GM13976 (cell line): ENCODE data around the gene FIBCD1.

Source experiments
- DNase-seq: peaks from one replicate; pipeline ENCODE4 v3.0.0; 2012; ENCODE audit warnings: low spot score
- in situ Hi-C: fragments of 300-500 bp; cut with MboI; formaldehyde crosslinking; loops from one replicate; pipeline ENCODE4 v1.12.0; 2022; ENCODE audit warnings: low sequenced_read_pairs, mixed read lengths, inconsistent platforms; ENCODE audit not compliant: unreplicated experiment
- TF ChIP-seq, protein P1 (sequence below): IDR thresholded peaks from 2 replicates; pipeline ENCODE4 v1.5.1; 2012; ENCODE audit warnings: borderline replicate concordance, mild to moderate bottlenecking; ENCODE audit not compliant: insufficient read depth; ENCODE audit errors: extremely low read depth, missing control alignments, control extremely low read depth

Gene FIBCD1

DNA sequence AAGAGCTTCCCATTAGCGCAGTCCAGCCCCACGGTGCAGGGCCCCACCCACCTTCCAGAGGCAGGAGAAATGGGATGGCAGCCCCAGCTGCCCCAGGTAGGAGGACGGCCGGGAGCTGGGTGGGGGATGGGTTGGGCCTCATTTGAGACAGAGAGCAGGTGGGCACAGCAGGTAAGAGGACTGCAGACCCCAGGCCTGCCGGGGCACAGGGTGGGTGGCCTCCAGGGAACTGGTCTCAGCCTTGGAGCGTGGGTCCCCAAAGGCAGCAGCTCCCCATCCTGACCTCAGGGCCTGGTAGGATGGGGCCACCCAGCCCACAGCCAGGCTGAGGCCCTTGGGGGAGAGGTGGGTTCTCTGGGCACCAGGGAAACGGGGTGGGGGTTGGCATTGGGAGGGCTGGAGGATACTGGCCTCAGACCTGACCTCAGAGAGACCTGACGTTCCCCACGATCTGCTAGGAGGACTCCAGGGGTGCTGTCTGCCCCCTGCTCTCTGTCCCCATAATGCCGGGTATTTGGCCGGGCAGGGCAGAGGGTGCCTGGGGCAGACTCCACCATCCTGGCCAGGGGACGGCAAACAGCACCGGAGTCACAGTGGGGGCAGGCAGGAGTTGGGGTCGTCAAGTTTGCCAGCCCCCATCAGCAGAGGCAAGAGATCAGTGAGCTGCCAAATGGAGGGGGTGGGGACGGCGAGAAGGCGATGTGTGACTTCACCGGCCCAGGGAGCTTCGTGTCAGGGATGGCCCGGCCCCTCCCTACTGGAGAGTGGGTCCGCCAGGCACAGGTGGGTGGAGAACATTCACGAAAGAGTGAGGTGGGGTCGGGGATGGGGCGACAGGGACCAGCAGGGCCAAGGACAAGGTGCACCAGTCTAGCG is 35.6 kb downstream of the FIBCD1 start:
- DNase-seq: no peak
- in situ Hi-C loops: no loop called here
- TF ChIP-seq, protein P1, sequence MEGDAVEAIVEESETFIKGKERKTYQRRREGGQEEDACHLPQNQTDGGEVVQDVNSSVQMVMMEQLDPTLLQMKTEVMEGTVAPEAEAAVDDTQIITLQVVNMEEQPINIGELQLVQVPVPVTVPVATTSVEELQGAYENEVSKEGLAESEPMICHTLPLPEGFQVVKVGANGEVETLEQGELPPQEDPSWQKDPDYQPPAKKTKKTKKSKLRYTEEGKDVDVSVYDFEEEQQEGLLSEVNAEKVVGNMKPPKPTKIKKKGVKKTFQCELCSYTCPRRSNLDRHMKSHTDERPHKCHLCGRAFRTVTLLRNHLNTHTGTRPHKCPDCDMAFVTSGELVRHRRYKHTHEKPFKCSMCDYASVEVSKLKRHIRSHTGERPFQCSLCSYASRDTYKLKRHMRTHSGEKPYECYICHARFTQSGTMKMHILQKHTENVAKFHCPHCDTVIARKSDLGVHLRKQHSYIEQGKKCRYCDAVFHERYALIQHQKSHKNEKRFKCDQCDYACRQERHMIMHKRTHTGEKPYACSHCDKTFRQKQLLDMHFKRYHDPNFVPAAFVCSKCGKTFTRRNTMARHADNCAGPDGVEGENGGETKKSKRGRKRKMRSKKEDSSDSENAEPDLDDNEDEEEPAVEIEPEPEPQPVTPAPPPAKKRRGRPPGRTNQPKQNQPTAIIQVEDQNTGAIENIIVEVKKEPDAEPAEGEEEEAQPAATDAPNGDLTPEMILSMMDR: no peak

DNA sequence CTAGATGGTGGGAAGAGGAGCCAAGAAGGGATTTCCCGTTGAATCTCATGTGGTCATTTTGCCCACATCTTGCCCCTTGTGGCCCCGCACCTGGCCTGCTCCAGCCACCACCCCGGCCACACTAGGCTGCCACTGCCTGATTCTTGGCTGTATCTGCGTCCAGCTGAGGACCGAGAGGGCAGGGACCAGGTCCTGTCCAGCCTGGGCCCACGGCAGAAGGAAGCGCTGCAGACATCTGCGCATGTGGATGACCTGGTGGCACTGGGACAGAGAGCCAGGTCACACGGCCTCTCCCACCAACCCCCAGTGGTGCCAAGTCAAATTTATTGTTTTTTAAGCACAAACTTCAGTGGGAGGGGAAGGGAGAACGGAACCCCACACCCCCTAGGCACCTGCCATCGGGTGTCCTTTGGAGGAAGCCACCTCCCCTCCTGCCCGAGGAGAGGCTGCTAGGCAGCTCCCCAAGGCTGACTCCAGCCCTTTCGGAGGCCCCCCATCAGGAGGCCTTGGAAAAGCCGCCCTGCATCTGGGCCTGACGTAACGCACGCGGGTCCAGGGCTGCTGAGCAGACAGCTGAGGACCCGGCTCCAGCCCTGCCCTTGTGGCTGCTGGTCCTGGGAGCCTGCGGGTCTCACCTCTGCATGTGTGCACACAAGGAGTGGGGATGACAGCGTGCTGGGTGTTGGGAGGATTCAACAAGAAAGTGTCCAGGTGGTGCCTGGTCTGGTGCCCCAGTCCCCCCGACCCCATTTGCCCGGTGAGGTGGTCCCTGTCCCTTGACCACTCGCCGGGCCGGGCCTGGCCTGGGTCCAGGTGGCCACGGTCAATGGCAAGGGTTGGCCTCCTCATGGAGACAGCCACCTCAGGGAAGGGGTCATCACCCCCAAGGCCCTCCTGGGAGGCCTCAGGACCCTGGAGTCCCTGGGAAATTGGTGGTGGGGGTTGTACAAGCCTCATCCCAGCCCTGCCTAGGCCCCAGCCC is 36.6 kb downstream of the FIBCD1 start:
- DNase-seq: no peak
- in situ Hi-C loops: no loop called here
- TF ChIP-seq, protein P1: no peak

DNA sequence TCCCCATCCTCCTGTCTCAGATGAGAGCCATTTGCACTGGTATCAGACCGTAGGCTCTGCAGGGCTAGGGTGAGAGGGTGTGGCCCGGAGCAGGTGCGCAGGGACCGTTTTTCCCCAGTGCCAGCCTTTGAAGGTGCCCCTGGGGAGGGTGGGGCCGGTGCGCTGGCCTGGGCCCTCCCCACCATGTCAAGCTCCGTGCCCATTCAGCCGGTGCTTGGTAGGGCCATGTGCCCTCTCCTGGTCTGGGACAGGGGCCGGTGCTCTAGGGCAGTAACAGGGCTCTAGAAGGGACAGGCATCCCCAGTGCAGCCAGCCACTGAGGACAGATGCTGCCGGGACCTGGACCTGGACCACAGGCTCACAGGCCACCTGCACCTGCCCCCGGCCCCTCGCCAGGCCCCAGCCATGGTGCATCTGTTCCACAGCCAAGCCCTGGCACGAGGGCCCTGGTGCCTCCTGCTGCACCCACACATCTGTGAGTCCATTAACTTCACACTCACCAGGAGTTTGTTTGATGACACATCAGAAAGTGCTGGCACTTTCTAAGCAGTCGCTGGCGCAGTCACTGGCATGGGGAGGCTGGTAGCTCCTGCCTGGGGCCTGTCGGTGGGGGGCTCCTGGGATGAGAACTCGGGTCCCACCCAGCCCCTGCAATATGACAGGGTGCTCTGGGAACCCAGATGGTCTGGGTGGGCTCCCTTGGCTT is 37.4 kb downstream of the FIBCD1 start:
- TF ChIP-seq, protein P1: no peak
- in situ Hi-C loops: no loop called here
- no peak for DNase-seq

DNA sequence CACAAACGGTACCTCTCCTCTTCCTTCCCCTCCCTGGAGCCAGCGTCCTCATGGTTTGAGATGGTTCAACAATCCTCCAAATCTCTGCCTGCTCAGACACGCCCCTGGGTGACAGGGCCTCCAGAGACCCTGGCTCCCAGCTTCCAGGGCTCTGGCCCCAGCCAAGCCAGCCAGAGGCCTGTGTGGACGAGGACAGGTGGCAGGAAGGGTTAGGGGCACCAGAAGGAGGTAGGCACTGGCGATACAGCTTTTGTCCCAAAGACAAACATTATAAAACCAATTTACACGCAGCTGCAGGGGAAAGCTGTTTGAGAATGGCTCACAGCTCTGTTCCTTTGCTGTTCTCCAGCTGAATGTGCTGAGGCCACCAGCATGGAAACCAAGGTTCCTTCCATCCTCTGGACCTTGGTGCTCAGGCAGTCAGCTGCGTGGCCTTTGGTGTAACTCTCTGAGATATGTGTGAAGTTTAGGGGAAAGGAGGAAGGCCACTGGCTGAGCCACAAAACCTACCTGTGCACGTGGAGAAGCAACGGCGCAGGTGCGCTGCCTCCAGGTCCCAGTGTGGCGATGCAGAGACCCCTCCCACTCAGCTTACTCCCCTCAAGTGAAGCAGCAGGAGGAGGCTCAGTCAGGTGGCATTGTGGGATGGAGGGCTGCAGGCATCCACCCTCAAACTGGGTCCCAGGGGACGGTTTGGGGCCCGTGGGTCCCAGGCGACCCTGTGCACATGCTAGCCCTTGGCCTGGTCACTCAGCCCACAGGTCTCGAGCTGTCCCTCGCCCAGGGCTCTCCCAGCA is 38.1 kb downstream of the FIBCD1 start:
- TF ChIP-seq, protein P1: no peak
- in situ Hi-C loops: no loop called here
- no peak for DNase-seq

DNA sequence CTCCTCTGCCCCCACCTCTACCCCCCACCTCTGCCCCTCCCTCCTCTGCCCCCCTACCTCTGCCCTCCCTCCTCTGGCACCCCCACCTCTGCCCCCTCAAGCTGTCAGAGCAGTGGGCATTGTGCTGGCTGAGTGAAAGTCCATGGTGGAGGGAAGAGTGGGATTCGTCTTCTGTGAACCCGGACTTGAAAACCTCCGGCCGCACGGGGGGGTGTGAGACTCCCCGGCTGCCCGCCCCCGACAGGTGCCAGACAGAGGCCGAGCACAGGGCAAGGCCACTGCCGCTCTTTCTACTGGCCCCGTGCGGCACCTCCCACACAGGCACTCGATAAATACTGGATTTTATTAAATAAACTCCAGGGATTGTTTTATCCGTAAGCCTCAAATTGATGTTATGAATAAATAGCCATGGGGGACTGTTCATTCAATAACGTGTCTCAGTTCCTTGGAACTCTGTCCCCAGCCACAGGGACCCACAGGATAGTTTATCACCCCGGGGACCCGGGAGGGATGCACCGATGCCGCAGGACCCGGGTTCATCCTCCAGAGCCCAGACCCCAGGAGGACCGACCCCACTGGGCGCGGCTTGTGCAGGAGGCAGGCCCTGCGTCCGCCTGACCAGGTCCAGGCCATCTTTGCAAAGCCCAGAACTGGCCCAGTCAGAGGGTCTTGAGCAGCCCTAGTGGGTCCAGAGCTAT is 39.8 kb downstream of the FIBCD1 start:
- in situ Hi-C loops: no loop called here
- DNase-seq: no peak
- TF ChIP-seq, protein P1: no peak

DNA sequence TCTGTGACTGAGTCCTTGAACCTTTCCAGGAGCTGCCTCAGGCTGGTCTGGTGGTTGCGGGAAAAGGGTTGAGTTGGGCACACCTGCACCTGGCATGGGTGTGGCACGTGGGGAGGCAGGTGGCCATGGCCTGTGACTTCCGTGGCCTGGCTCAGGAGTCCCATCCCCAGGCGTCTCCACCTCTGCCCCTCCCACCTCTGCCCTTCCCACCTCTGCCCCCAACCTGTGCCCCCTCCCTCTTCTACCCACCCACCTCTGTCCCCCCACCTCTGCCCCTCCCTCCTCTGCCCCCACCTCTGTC is 40.5 kb downstream of the FIBCD1 start:
- no peak for DNase-seq
- TF ChIP-seq, protein P1: no peak
- in situ Hi-C loops: no loop called here
